Nephron progenitor cell (in vitro differentiated cells): ENCODE data around the gene DLX6.

ENCODE experiments used
- DNase-seq: peaks from one replicate; pipeline ENCODE4 v3.0.0; 2021
- H3K27ac Mint-ChIP-seq: 2 replicates; pipeline ENCODE4 v1.8.0; 2021; ENCODE audit warnings: mild to moderate bottlenecking, moderate library complexity, mixed read lengths
- H3K27me3 Mint-ChIP-seq: 2 replicates; pipeline ENCODE4 v1.8.0; 2021; ENCODE audit warnings: mild to moderate bottlenecking, low read depth, mixed read lengths; ENCODE audit not compliant: poor library complexity
- H3K36me3 Mint-ChIP-seq: 2 replicates; pipeline ENCODE4 v1.8.0; 2021; ENCODE audit warnings: low read depth, mixed read lengths
- H3K4me1 Mint-ChIP-seq: 2 replicates; pipeline ENCODE4 v1.8.0; 2021; ENCODE audit warnings: mixed read lengths
- H3K4me3 Mint-ChIP-seq: 2 replicates; pipeline ENCODE4 v1.8.0; 2021; ENCODE audit warnings: mild to moderate bottlenecking, moderate library complexity, mixed read lengths
- H3K9me3 Mint-ChIP-seq: 2 replicates; pipeline ENCODE4 v1.8.0; 2021; ENCODE audit warnings: mild to moderate bottlenecking, moderate library complexity, mixed read lengths
- CTCF ChIP-seq: fragments of 200-600 bp; sonication (generic); IDR thresholded peaks from 2 replicates; pipeline ENCODE4 v1.5.0; 2021; ENCODE audit warnings: antibody characterized with exemption

Gene DLX6

DNA sequence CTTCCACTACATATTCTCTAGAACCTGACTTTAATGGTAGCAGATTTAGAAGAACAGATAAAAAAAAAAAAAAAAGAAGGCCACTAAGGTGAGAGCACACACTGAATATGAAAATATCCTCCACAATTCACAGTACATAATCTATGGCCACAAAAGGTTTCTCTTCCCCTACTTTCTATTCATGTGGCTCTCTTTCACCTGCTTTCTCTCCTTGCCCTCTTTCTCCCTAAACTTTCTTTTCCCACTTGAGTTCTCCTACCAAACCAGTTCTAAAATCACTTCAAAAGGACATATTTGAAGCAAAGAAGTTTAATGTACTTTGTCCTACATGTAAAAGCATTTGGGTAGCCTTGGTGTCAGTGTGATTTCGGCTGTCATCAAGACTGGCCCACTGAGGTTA lies 18.5 kb upstream of the DLX6 start:
- Mint-ChIP-seq H3K36me3 (no peaks in the 10 kb centered on the region), H3K9me3 (peaks cover 5% of the 10 kb centered on the region), H3K27ac (no peak overlapping the region), H3K4me3 (no peak overlapping the region), H3K27me3 (peaks cover 99% of the 10 kb centered on the region), H3K4me1 (no peaks in the 10 kb centered on the region)
- no peak for DNase-seq
- TF ChIP-seq CTCF, result no peak

GRCh38 chr7:96987719-96988118 lies 17.6 kb upstream of the DLX6 start:
- Mint-ChIP-seq H3K27ac (no peak overlapping the region), H3K4me1 (no peaks in the 10 kb centered on the region), H3K36me3 (no peaks in the 10 kb centered on the region), H3K9me3 (peaks cover 10% of the 10 kb centered on the region), H3K4me3 (no peak overlapping the region), H3K27me3 (peaks cover 99% of the 10 kb centered on the region)
- no peak for TF ChIP-seq CTCF
- DNase-seq, result no peak

DNA sequence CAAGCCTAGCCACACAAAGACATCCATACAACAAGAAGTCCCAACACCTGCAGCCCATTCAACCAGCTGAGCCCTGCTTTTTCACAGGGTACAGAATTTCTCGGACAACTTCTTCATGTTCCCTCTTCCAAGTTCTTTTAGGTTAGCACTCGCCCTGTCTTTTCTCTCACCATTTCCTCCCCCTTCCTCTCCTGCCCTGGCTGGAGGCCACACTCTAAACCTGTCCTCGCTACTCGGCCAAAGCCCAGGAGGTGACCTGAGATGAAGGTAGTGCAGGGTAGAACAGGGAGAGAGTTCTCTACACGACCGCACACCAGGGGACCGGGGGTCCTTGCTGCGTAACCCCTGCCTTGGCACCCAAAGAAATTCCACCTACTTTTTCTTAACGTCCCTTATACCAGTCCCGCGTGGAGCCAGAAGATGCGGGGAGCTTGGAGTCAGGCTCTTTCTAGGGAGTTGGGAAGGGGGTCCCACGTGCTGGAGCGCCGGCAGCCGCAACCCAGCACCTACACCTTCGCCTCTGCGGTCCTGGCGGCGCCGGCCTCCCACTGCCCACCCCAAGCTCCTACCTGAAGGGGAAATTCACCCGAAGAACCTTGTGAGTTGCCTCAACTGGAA lies 16.0 kb upstream of the DLX6 start:
- H3K27me3 Mint-ChIP-seq, result peaks cover 100% of the 10 kb centered on the region
- no peaks in the 10 kb centered on the region for H3K4me1 Mint-ChIP-seq
- no peak for TF ChIP-seq CTCF
- no peak overlapping the region for H3K27ac Mint-ChIP-seq
- H3K36me3 Mint-ChIP-seq, result no peaks in the 10 kb centered on the region
- no peak overlapping the region for H3K4me3 Mint-ChIP-seq
- peaks cover 24% of the 10 kb centered on the region for H3K9me3 Mint-ChIP-seq
- DNase-seq, result no peak

- Mint-ChIP-seq H3K9me3 (peaks cover 20% of the 10 kb centered on the region), H3K4me3 (no peak overlapping the region)
- no peak for TF ChIP-seq CTCF
Measured at GRCh38 chr7:96989859-96990317, 15.5 kb upstream of the DLX6 start.

GRCh38 chr7:96991546-96992191 lies 13.7 kb upstream of the DLX6 start:
- Mint-ChIP-seq H3K9me3 (peaks cover 23% of the 10 kb centered on the region), H3K27me3 (peaks cover 100% of the 10 kb centered on the region), H3K4me3 (no peak overlapping the region), H3K4me1 (peaks cover 4% of the 10 kb centered on the region), H3K27ac (no peak overlapping the region), H3K36me3 (no peaks in the 10 kb centered on the region)
- DNase-seq, result no peak
- TF ChIP-seq CTCF, result no peak

More at GRCh38 chr7:96989859-96990317, 15.5 kb upstream of the DLX6 start:
- no peaks in the 10 kb centered on the region for H3K4me1 Mint-ChIP-seq
- H3K36me3 Mint-ChIP-seq, result no peaks in the 10 kb centered on the region
- H3K27me3 Mint-ChIP-seq, result peaks cover 100% of the 10 kb centered on the region
- H3K27ac Mint-ChIP-seq, result no peak overlapping the region
- DNase-seq, result no peak
